ENCODE measurements around the gene ASTN2.

Gene ASTN2

DNA sequence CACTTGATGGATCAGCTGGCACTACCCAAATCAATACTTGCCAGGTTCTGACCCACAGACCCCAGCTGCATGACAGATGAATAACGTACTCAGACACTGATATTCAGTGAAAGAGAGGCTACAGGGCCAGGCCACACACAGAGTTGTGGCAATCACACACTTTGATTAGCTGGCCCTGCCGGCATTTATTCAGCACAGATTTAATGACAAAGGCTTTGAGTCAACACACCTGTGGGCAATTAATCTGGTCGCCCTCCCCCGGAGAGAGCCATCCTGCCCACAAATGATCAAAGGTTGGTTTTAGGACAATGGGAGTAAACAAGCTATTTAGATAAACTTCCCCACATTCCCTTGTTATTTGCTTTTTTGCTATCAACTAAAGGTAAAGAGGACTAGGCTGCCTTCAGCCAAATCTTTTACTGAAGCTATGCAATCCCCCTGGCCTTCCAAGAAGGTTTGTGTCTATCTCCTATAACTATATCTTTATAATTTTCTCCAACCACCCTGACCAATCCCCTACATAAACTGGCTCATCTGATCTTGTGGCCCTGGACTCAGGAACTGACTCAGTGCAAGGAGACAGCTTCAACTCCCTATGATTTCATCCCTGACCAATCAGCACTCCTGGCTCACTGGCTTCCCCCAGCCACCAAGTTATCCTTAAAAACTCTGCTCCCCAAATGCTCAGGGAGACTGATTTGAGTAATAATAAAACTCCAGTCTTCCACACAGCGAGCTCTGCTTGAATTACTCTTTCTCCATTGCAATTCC is 740.5 kb downstream of the ASTN2 start:
- H3K4me1 ChIP-seq (ENCODE audit: insufficient read depth, low read length), result no peaks in the 10 kb centered on the region
- H3K27ac ChIP-seq (ENCODE audit: low read depth, low read length), result no peak overlapping the region
- no peaks in the 10 kb centered on the region for H3K9me3 ChIP-seq (ENCODE audit: low read length)
- H3K27me3 ChIP-seq (ENCODE audit: control insufficient read depth in 1 of 2, insufficient read depth in 2 of 2, low read length in 2 of 2), result no peaks in the 10 kb centered on the region
- no peaks in the 10 kb centered on the region for H3K36me3 ChIP-seq (ENCODE audit: insufficient read depth, low read length)
- H3K9ac ChIP-seq (ENCODE audit: low read length), result no peak overlapping the region
- H3K4me3 ChIP-seq (ENCODE audit: low read depth in 1 of 2, low read length in 2 of 2), result no peak overlapping the region

DNA sequence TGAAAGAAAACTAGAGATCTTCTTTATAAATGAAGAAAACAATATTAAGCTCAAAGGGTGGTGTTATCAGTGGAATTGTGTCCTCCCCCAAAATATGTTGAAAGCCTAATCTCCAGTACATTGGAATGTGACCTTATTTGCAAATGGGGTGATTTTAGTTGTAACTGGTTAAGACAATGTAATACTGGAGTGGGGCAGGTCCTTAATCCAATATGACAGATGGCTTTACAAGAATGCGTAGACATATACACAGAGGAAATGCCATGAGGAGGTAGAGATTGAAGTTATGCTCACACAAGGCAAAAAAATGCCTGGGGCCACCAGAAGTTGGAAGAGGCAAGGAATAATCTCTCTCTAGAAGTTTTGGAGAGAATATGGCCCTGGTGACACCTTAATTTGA is 741.5 kb downstream of the ASTN2 start:
- H3K4me1 ChIP-seq (ENCODE audit: insufficient read depth, low read length), result no peaks in the 10 kb centered on the region
- no peak overlapping the region for H3K4me3 ChIP-seq (ENCODE audit: low read depth in 1 of 2, low read length in 2 of 2)
- no peaks in the 10 kb centered on the region for H3K27me3 ChIP-seq (ENCODE audit: control insufficient read depth in 1 of 2, insufficient read depth in 2 of 2, low read length in 2 of 2)
- H3K36me3 ChIP-seq (ENCODE audit: insufficient read depth, low read length), result no peaks in the 10 kb centered on the region
- H3K9me3 ChIP-seq (ENCODE audit: low read length), result no peaks in the 10 kb centered on the region
- no peak overlapping the region for H3K9ac ChIP-seq (ENCODE audit: low read length)
- no peak overlapping the region for H3K27ac ChIP-seq (ENCODE audit: low read depth, low read length)

GRCh38 chr9:116671605-116672004 is 743.3 kb downstream of the ASTN2 start:
- Histone ChIP-seq H3K27me3 (ENCODE audit: control insufficient read depth in 1 of 2, insufficient read depth in 2 of 2, low read length in 2 of 2) (no peaks in the 10 kb centered on the region), H3K9me3 (ENCODE audit: low read length) (no peaks in the 10 kb centered on the region), H3K36me3 (ENCODE audit: insufficient read depth, low read length) (no peaks in the 10 kb centered on the region), H3K4me1 (ENCODE audit: insufficient read depth, low read length) (no peaks in the 10 kb centered on the region), H3K4me3 (ENCODE audit: low read depth in 1 of 2, low read length in 2 of 2) (no peak overlapping the region), H3K9ac (ENCODE audit: low read length) (no peak overlapping the region), H3K27ac (ENCODE audit: low read depth, low read length) (no peak overlapping the region)

- no peak overlapping the region for H3K27ac ChIP-seq (ENCODE audit: low read depth, low read length)
These were observed 745.7 kb downstream of the ASTN2 start for GRCh38 chr9:116668970-116669695.

DNA sequence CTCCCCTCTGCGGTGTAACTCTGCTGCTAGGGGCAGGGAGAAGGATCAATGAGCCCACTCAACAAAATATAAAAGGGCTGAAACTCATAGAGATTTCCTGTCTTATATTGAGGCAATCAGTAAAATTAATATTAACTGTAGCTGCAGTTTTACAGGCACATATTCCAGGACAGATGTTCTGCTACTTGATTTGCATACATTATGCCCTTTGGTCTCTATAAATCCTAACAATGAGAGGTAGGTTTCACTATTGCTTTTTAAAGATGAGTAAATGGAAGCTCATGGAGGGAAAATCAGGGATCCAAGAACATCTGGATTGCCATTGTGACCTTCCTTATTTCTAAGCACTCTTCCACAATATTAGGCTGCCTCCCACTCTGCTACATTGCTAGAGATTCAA is 751.3 kb downstream of the ASTN2 start:
- no peak overlapping the region for H3K4me3 ChIP-seq (ENCODE audit: low read depth in 1 of 2, low read length in 2 of 2)
- no peak overlapping the region for H3K9ac ChIP-seq (ENCODE audit: low read length)
- no peaks in the 10 kb centered on the region for H3K36me3 ChIP-seq (ENCODE audit: insufficient read depth, low read length)
- H3K4me1 ChIP-seq (ENCODE audit: insufficient read depth, low read length), result no peaks in the 10 kb centered on the region
- no peaks in the 10 kb centered on the region for H3K9me3 ChIP-seq (ENCODE audit: low read length)
- no peaks in the 10 kb centered on the region for H3K27me3 ChIP-seq (ENCODE audit: control insufficient read depth in 1 of 2, insufficient read depth in 2 of 2, low read length in 2 of 2)
- H3K27ac ChIP-seq (ENCODE audit: low read depth, low read length), result no peak overlapping the region

More at GRCh38 chr9:116668970-116669695, 745.7 kb downstream of the ASTN2 start:
- Histone ChIP-seq H3K27me3 (ENCODE audit: control insufficient read depth in 1 of 2, insufficient read depth in 2 of 2, low read length in 2 of 2) (no peaks in the 10 kb centered on the region), H3K9me3 (ENCODE audit: low read length) (no peaks in the 10 kb centered on the region), H3K4me1 (ENCODE audit: insufficient read depth, low read length) (no peaks in the 10 kb centered on the region), H3K9ac (ENCODE audit: low read length) (no peak overlapping the region), H3K4me3 (ENCODE audit: low read depth in 1 of 2, low read length in 2 of 2) (no peak overlapping the region), H3K36me3 (ENCODE audit: insufficient read depth, low read length) (no peaks in the 10 kb centered on the region)

DNA sequence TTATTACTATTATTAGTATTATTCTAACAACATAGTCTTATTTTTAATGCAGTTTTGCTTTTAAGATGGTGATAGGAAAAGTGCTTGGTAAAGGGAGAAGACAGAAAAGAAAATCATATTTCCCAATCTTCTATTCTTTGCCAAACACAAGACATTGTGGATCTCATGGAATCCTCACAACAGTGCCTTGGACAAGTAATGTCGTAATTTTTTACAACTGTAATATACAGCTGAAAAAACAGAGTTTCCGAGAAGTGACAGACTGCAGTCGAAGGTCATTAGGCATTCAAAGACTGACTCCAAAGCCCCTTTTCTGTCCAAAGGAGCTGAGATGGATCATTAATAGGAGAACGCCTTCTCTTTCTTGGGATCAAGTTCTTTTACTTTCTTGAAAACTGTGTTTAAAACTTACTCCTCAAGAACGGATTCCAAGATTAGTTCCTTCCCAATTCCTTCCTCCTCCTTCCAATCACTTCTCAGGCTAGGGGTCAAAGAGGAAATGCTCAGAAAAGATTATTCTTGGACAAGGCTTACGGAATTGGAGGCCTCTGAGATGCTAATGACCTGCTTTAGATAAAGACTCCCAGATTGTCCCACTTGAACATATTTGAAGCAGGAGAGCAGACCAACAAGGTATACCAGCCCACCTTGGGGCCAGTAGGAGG is 752.1 kb downstream of the ASTN2 start:
- Histone ChIP-seq H3K9me3 (ENCODE audit: low read length) (no peaks in the 10 kb centered on the region), H3K4me3 (ENCODE audit: low read depth in 1 of 2, low read length in 2 of 2) (no peak overlapping the region), H3K4me1 (ENCODE audit: insufficient read depth, low read length) (no peaks in the 10 kb centered on the region), H3K27me3 (ENCODE audit: control insufficient read depth in 1 of 2, insufficient read depth in 2 of 2, low read length in 2 of 2) (no peaks in the 10 kb centered on the region), H3K36me3 (ENCODE audit: insufficient read depth, low read length) (no peaks in the 10 kb centered on the region), H3K27ac (ENCODE audit: low read depth, low read length) (no peak overlapping the region), H3K9ac (ENCODE audit: low read length) (no peak overlapping the region)

- Histone ChIP-seq H3K27ac (ENCODE audit: low read depth, low read length) (no peak overlapping the region), H3K4me1 (ENCODE audit: insufficient read depth, low read length) (peaks cover 3% of the 10 kb centered on the region), H3K36me3 (ENCODE audit: insufficient read depth, low read length) (no peaks in the 10 kb centered on the region), H3K9ac (ENCODE audit: low read length) (no peak overlapping the region), H3K27me3 (ENCODE audit: control insufficient read depth in 1 of 2, insufficient read depth in 2 of 2, low read length in 2 of 2) (no peaks in the 10 kb centered on the region), H3K9me3 (ENCODE audit: low read length) (no peaks in the 10 kb centered on the region), H3K4me3 (ENCODE audit: low read depth in 1 of 2, low read length in 2 of 2) (no peak overlapping the region)
These were observed 753.6 kb downstream of the ASTN2 start for GRCh38 chr9:116661037-116661954.

- H3K27me3 ChIP-seq (ENCODE audit: control insufficient read depth in 1 of 2, insufficient read depth in 2 of 2, low read length in 2 of 2), result no peaks in the 10 kb centered on the region
- H3K4me1 ChIP-seq (ENCODE audit: insufficient read depth, low read length), result peaks cover 3% of the 10 kb centered on the region
- H3K27ac ChIP-seq (ENCODE audit: low read depth, low read length), result no peak overlapping the region
- no peaks in the 10 kb centered on the region for H3K9me3 ChIP-seq (ENCODE audit: low read length)
- no peaks in the 10 kb centered on the region for H3K36me3 ChIP-seq (ENCODE audit: insufficient read depth, low read length)
- no peak overlapping the region for H3K4me3 ChIP-seq (ENCODE audit: low read depth in 1 of 2, low read length in 2 of 2)
- no peak overlapping the region for H3K9ac ChIP-seq (ENCODE audit: low read length)
These were observed 756.6 kb downstream of the ASTN2 start for GRCh38 chr9:116658265-116658664.

GRCh38 chr9:116656977-116657376 is 757.9 kb downstream of the ASTN2 start:
- Histone ChIP-seq H3K27me3 (ENCODE audit: control insufficient read depth in 1 of 2, insufficient read depth in 2 of 2, low read length in 2 of 2) (no peaks in the 10 kb centered on the region), H3K4me3 (ENCODE audit: low read depth in 1 of 2, low read length in 2 of 2) (no peak overlapping the region), H3K27ac (ENCODE audit: low read depth, low read length) (no peak overlapping the region), H3K36me3 (ENCODE audit: insufficient read depth, low read length) (no peaks in the 10 kb centered on the region), H3K9ac (ENCODE audit: low read length) (no peak overlapping the region), H3K9me3 (ENCODE audit: low read length) (no peaks in the 10 kb centered on the region), H3K4me1 (ENCODE audit: insufficient read depth, low read length) (peaks cover 3% of the 10 kb centered on the region)

- no peaks in the 10 kb centered on the region for H3K9me3 ChIP-seq (ENCODE audit: low read length)
- H3K4me1 ChIP-seq (ENCODE audit: insufficient read depth, low read length), result peaks cover 3% of the 10 kb centered on the region
- no peaks in the 10 kb centered on the region for H3K27me3 ChIP-seq (ENCODE audit: control insufficient read depth in 1 of 2, insufficient read depth in 2 of 2, low read length in 2 of 2)
- no peak overlapping the region for H3K27ac ChIP-seq (ENCODE audit: low read depth, low read length)
- no peak overlapping the region for H3K9ac ChIP-seq (ENCODE audit: low read length)
- H3K4me3 ChIP-seq (ENCODE audit: low read depth in 1 of 2, low read length in 2 of 2), result no peak overlapping the region
- no peaks in the 10 kb centered on the region for H3K36me3 ChIP-seq (ENCODE audit: insufficient read depth, low read length)
These were observed 758.3 kb downstream of the ASTN2 start for GRCh38 chr9:116656501-116656971.

GRCh38 chr9:116654059-116654355 is 760.9 kb downstream of the ASTN2 start:
- H3K4me3 ChIP-seq (ENCODE audit: low read depth in 1 of 2, low read length in 2 of 2), result no peak overlapping the region
- no peaks in the 10 kb centered on the region for H3K36me3 ChIP-seq (ENCODE audit: insufficient read depth, low read length)
- no peak overlapping the region for H3K27ac ChIP-seq (ENCODE audit: low read depth, low read length)
- no peaks in the 10 kb centered on the region for H3K9me3 ChIP-seq (ENCODE audit: low read length)
- no peaks in the 10 kb centered on the region for H3K27me3 ChIP-seq (ENCODE audit: control insufficient read depth in 1 of 2, insufficient read depth in 2 of 2, low read length in 2 of 2)
- H3K4me1 ChIP-seq (ENCODE audit: insufficient read depth, low read length), result peaks cover 3% of the 10 kb centered on the region
- H3K9ac ChIP-seq (ENCODE audit: low read length), result no peak overlapping the region

All from muscle layer of colon (tissue), 2 donors.